ENCODE measurements around the gene TRIM66. TPM values are rescaled to one million over a fixed set of nuclear protein-coding genes. Genes with fewer than 3 reads are reported as not detected.

The TRIM66 gene
- total RNA-seq, 1 experiment from 2014 or later: 2.1 TPM

GRCh38 chr11:8640267-8640906 lies 42.1 kb downstream of the TRIM66 start:
- Histone ChIP-seq H3K4ac (ENCODE audit: low read depth, low read length) (no peak overlapping the region), H2BK20ac (ENCODE audit: low read depth, low read length, poor library complexity, severe bottlenecking) (no peak overlapping the region), H3K56ac (ENCODE audit: insufficient read length, low read depth, low read length) (no peak overlapping the region), H3K79me1 (ENCODE audit: insufficient read depth, low read depth, low read length, poor library complexity, severe bottlenecking) (no peaks in the 10 kb centered on the region), H3K27me3 (ENCODE audit: insufficient read depth, low read length) (no peaks in the 10 kb centered on the region), H3K18ac (ENCODE audit: insufficient read length, low read depth, low read length) (no peak overlapping the region), H2BK12ac (ENCODE audit: insufficient read length, low read depth, low read length) (no peak overlapping the region), H2BK120ac (ENCODE audit: low read depth, low read length, poor library complexity, severe bottlenecking) (no peak overlapping the region), H4K91ac (ENCODE audit: insufficient read length, low read depth, low read length) (no peak overlapping the region), H3K9me3 (ENCODE audit: control insufficient read depth, low read depth, low read length) (no peaks in the 10 kb centered on the region), H2AK5ac (ENCODE audit: insufficient read length, low read length) (no peak overlapping the region), H3K4me2 (ENCODE audit: insufficient read depth, insufficient read length, low read length) (peak overlapping the region; percentile 8), H2BK15ac (ENCODE audit: low read depth, low read length) (no peak overlapping the region), H2BK5ac (ENCODE audit: insufficient read length, low read length) (no peak overlapping the region), H3K79me2 (ENCODE audit: insufficient read depth, low read length) (no peaks in the 10 kb centered on the region), H4K20me1 (ENCODE audit: control insufficient read depth, insufficient read depth, insufficient read length) (no peaks in the 10 kb centered on the region), H4K8ac (replicated peaks; ENCODE audit: insufficient read length, low read depth, low read length) (no peak overlapping the region), H3K4me1 (ENCODE audit: insufficient read depth, low read length) (peaks cover 9% of the 10 kb centered on the region; the same call in 1 of the 2 replicates), H3K23me2 (ENCODE audit: insufficient read length, low read depth, low read length, poor library complexity, severe bottlenecking) (no peaks in the 10 kb centered on the region), H3K9ac (ENCODE audit: extremely low read depth, insufficient read length, low read length) (no peak overlapping the region), H3K23ac (ENCODE audit: insufficient read length, low read depth, low read length) (no peak overlapping the region), H4K5ac (ENCODE audit: insufficient read length, low read depth, low read length) (no peak overlapping the region), H3T11ph (ENCODE audit: low read length) (no peak overlapping the region), H3K27ac (ENCODE audit: insufficient read length, low read depth, low read length) (no peak overlapping the region), H3K14ac (ENCODE audit: insufficient read depth, low read length) (no peak overlapping the region), H2AFZ (ENCODE audit: low read length) (no peak overlapping the region)
- peak; percentile 55 for DNase-seq
- Mint-ChIP-seq H3K4me3 (no peak overlapping the region), H3K27ac (no peak overlapping the region), H3K4me1 (peaks cover 20 to 25% of the 10 kb centered on the region in 2 experiments), H3K9me3 (peaks cover 0 to 3% of the 10 kb centered on the region in 2 experiments; a peak in 1 of 5 replicates), H3K36me3 (ENCODE audit: insufficient read depth in 1 of 3, low read depth in 3 of 3) (peaks cover 9 to 15% (median 10%) of the 10 kb centered on the region in 3 experiments; a peak in 6 of 7 replicates), H3K27me3 (ENCODE audit: low read depth) (no peaks in the 10 kb centered on the region; the same call in 1 of the 2 replicates)
- WGBS (ENCODE audit: extremely low coverage, insufficient read length, low lambda C conversion rate): no CpG with 5 or more reads among the region's 5 CpGs
- no peak for TF ChIP-seq CTCF (conservative IDR thresholded peaks at IDR 0.05)
